ENCODE measurements around the gene XKRX.

XKRX gene

GRCh38 chrX:100928660-100929613 lies at the start of gene XKRX:
TSS of gene XKRX (minus strand) at chrX:100928917. CDS start at chrX:100928304, 613 bp downstream.
- peak; percentile 27 for DNase-seq

DNA sequence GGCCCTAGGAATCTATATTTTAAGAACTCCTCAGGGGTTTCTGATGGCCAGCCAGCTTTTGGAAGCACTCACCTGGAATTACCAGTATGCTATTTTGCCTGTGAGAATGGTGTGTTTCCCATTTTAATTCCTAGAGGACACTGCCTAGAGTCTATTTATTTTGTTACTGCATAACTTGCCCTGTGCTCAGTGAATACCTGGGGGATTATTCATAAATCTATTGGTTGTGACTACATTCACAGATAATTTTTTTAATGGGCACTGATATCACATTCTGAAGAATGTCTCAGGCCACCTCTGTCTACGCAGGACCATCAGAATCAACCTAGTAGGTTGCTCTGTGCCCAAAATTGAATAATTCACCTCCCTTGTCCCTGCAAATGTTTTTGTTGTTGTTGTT lies 47.5 kb upstream of the XKRX start:
- DNase-seq = no peak

DNA sequence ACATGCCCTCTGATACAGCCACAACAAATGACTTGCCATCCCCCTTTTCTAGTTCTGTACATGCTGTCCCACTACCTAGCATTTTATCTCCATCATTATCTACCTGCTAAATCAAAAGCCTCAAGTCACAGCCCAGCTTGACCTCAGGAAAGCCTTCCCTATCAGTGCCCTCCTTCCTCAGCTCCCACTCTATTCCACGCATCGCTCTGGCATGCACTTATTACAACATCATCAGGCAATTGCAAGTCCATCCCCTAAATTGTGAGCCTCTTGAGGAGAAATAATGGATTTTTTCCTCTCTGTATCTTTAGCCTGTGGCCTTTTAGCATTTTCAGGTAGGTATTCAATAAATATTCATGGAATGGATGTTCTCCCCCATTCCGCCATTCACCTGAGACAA lies 46.5 kb upstream of the XKRX start:
- no peak for DNase-seq

DNA sequence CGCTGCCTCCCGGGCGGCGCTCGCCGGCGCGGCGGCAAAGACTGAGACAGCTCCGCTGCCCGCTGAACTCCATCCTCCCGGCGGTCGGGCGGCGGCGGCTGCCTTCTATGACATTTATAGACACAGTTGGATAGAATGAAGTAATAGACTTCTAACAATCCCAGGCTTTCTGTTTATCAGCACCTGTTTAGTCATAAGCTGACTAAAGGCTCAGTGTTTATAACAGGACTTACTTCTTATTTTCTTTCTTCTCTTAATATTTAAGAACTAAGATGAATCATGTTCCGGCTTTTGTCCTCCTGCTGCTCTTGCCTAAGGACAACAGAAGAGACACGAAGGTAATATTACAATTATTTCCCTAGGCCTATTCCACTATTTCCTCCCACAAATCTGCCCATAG lies 44.7 kb upstream of the XKRX start:
- no peak for DNase-seq

GRCh38 chrX:100969936-100970335 lies 41.2 kb upstream of the XKRX start:
- DNase-seq = no peak

- no peak for DNase-seq
These were observed 40.7 kb upstream of the XKRX start, which contains the start of gene ARL13A for GRCh38 chrX:100969408-100969807. TSS of gene ARL13A (plus strand) at chrX:100969708. CDS start at chrX:100973690, 3,982 bp downstream.

DNA sequence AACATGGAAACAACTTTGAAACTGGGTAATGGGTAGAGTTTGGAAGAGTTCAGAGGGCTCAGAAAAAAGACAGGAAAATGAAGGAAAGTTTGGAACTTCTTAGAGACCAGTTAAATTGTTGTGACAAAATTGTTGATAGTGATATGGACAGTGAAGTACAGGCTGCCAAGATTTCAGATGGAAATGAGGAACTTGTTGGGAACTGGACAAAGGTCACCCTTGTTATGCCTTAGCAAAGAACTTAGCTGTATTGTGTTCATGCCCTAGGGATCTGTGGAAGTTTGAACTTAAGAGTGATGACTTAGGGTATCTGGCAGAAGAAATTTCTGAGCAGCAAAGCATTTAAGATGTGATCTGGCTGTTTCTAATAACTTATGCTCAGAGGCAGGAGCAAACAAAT lies 35.6 kb upstream of the XKRX start:
- DNase-seq = no peak

DNA sequence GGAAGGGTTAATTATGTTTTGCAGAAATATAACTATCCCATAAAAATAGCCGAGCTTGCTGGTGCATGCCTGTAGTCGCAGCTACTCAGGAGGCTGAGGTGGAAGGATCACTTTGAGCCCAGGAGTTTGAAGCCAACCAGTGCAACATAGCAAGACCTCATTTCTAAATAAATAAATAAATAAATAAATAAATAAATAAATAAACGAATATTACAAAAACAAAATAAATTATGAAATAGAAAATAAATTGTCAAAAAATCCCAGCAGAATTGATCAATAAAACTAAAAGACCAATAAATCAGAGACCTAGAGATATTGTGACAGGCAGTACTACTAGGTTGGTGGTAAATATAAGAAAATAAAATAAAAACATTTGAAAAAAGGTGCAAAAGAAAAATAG lies 34.1 kb upstream of the XKRX start:
- DNase-seq = no peak

DNA sequence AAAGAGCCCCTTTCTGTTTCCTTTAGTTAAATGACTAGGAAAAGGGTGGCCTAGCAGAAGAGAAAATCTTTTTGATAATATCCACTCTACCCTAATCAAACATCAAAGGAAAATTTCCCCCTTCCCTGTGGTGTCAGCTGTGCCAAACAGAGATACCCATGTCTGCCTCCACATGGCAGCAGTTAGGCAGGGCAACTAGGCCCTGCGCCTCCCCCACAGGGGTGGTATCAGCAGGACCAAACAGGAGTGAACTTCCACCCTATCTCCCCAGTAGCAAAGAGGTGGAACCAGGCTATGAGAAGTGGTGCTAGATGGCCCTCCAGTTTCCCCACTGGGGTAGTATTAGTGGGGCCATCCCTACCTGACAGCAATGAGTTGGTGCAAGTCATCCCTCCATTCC lies 19.8 kb upstream of the XKRX start:
- no peak for DNase-seq

DNA sequence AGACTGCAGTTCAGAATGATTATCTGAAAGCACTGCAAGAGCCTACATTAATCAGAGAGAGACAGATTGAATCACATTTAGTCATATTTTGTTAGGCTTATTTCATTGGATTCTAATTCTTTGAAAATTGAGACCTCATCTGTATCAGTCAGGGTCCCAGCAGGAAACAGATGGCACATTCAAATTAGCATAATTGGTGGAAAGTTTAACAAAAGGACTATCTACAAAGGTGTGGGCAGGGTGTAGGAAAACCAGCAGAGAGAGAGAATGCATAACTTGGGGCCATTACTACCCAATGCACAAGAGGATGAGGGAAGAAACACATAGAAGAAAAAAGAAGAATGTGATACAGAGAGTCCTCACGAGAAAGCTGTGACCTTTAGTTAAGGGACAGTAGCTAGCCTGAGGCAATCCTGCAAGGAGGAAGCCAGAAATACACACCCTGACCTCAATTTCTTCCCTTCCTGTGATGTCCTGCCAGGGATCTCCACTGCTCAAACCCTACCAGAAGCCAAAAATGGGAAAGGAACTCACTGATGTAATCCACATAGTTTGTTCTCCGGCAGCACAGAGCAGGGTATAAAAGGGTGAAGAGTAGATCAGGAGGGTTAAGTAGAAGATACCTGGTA lies 17.7 kb upstream of the XKRX start:
- DNase-seq = no peak

- DNase-seq = no peak
These were observed 15.9 kb upstream of the XKRX start for GRCh38 chrX:100944601-100945000.

DNA sequence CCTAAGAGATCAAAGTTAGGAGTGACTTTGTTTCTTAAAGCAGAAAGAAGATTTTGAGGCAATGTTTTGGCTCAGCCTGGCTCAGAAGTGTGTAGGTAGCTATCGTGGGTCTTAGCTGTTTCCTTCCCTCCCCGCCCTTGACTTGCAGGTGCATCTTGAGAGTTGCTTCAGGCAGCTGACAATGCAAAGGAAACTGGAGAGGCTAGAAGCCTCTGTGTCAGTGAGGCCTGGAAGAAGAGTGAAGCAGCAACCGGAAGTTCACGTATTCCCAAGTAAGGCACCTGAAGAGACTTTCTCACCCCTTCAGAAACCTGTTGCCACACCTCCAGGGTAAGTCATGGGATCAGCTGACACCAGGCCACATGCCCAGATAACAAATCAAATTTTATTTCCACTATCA lies 10.6 kb upstream of the XKRX start:
- no peak for DNase-seq

DNA sequence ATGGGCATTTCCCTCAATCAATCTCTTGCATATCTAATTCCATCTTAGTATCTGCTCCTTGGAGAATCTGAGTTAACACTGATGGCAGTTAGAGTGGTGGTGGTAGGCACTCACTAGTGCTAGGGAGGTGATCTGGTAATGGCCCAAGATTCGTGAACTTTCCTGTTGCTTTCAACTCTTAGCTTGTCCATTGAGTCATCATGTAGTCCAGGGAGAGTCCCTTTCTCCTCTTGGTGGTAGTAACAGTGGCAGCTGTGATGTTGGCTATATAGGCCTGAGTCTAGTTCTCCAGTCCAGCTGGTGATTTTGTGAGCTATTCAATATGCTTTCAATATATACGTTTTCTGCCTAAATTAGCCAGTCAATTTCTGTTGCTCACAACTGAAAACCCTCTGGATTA lies 7.0 kb upstream of the XKRX start:
- DNase-seq = no peak

GRCh38 chrX:100931925-100932285 lies 3.2 kb upstream of the XKRX start:
- no peak for DNase-seq

GRCh38 chrX:100931218-100931924 lies 2.7 kb upstream of the XKRX start:
- no peak for DNase-seq

- DNase-seq = no peak
These were observed 2.3 kb downstream of the XKRX start for GRCh38 chrX:100926453-100926852.

GRCh38 chrX:100924375-100924774 lies 4.3 kb downstream of the XKRX start:
- no peak for DNase-seq

- no peak for DNase-seq
These were observed 13.2 kb downstream of the XKRX start for GRCh38 chrX:100915562-100915961.

- DNase-seq = no peak
These were observed 15.6 kb downstream of the XKRX start for GRCh38 chrX:100913111-100913510.

DNA sequence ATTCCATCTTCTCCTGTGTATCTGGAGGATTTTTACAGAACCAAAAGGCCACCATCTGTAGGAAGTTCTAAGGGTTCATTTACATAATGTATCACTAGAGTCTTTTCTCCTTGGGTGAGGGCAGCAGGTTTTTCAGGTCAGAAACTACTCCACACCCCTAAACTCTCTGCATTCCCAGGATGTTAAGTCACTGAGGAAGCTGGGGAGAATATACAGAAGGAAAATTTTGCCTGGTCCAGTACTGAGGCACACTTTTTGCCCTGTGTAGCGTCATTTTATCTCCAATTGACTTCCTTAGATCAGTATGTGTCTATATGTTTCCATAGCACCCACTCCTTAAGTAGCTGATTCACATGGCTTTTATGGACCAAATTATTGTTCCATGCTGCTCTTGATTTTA lies 17.0 kb downstream of the XKRX start:
- DNase-seq = no peak

- no peak for DNase-seq
These were observed 23.1 kb downstream of the XKRX start for GRCh38 chrX:100905620-100906019.

- no peak for DNase-seq
These were observed 24.3 kb downstream of the XKRX start for GRCh38 chrX:100904433-100904832.

DNA sequence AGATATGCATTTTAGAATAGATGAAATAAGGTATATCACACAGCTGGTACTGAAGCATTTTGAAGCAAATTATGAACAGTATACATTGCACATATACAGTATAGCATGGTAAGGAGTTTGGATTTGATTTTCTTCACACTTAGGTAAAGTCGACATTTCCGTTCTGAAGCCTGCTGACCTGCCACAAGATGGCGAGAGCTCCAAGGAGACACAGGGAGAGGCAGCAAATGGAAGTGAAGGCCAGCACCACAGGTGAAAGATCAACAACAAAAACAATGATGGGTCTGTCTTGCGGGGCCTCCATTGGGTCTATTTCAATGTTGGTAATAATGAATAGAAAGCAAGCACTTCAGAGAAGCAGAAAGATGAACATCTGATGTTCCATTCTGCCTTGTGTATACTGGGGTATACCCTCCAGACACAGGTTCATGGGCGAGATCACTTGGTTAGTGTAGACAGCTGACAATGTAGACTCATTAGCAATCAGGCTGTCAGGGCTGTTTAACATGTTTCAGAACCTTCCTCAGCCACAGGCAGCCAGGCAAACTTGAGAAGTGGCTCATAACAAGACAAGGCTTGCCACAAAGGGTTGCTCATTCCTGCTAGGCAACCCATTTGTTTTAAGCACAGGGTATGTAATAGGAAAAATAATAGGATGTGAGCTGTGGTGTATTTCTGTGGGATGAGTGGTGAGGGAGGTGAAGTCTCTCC lies 33.2 kb downstream of the XKRX start:
- no peak for DNase-seq

Data from CD4-positive, alpha-beta T cell treated with Interleukin-15 for 1 hour (primary cell).